Spleen (tissue), 7 donors: ENCODE measurements around the gene SCUBE1.

Source experiments
- CTCF ChIP-seq, 11 experiments: fragments of 200-600 bp in 7 of 11; fragments of 450-650 bp in 4 of 11; sonication (generic) in 4 of 11; IDR thresholded peaks in 8 of 11; conservative IDR thresholded peaks in 3 of 11; 1 replicate in 7 of 11; 2 replicates in 4 of 11; pipeline versions ENCODE4 v1.4.0 to v1.8.0; 2016 to 2021; ENCODE audit warnings: antibody characterized with exemption in 11 of 11, inconsistent platforms in 4 of 11, mild to moderate bottlenecking in 1 of 11
- POLR2AphosphoS5 ChIP-seq, 3 donors: sonication (generic); formaldehyde crosslinking; IDR thresholded peaks; one replicate each; pipeline ENCODE4 v1.5.1; 2017; ENCODE audit warnings: antibody characterized with exemption in 3 of 3
- donor health status: DM: no; HTN: no; CAD: no; lungs with moderate emphysema.
- donor health status: DM: no; HTN: no; CAD: no.
- donor health status: DM: no; HTN: no; CAD: no.

- TF ChIP-seq CTCF (IDR thresholded peaks at IDR 0.05 in 8 of 11, conservative IDR thresholded peaks at IDR 0.05 in 3 of 11) (no peak), POLR2AphosphoS5 (IDR thresholded peaks at IDR 0.05) (no peak)
These were observed 70.9 kb downstream of the SCUBE1 start for GRCh38 chr22:43272301-43272700.
